AG09319 (cell line): Measurements from ENCODE around the gene KCNK4.

ENCODE experiments used
- DNase-seq: peaks from one replicate; pipeline ENCODE4 v3.0.0-alpha.2; 2010; ENCODE audit warnings: low read depth; ENCODE audit errors: extremely low read depth
- TF ChIP-seq, protein P1 (sequence below): IDR thresholded peaks from 2 replicates; pipeline ENCODE4 v1.5.1; 2011; ENCODE audit warnings: low read depth, mild to moderate bottlenecking, inconsistent platforms, low read length, moderate library complexity

KCNK4 gene

DNA sequence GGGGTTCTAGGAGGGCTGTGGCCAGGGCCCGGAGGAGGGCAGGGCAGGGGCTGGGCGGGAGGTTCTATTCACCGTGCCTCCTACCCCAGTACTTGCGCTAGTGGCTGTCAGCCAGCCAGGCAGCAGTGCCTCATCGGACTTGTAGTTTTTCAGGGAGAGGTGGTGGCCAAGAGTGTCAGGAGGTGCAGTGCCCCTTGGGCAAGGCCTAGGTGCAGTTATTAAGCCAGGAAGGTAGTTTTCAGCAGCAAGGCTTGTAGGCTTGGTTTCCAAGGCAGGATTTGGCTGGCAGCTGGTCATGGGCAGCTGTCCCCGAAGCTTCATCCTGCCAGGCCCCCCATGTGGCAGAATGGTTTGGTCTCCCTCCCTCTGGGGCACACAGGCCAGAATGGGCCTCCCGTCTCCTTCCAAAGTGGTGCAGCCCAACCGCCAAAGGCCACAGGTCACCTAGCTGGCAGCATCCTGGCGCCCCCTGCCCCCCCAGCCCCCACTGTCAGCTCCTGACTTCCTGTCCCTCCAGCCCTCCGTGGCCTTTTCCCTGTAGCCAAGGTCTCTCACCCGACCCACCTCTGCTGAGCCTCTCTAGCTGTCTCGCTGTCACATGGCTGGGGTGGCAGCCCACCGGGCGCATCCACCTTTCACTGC, 57.4 kb downstream of the KCNK4 start:
- TF ChIP-seq, protein P1, sequence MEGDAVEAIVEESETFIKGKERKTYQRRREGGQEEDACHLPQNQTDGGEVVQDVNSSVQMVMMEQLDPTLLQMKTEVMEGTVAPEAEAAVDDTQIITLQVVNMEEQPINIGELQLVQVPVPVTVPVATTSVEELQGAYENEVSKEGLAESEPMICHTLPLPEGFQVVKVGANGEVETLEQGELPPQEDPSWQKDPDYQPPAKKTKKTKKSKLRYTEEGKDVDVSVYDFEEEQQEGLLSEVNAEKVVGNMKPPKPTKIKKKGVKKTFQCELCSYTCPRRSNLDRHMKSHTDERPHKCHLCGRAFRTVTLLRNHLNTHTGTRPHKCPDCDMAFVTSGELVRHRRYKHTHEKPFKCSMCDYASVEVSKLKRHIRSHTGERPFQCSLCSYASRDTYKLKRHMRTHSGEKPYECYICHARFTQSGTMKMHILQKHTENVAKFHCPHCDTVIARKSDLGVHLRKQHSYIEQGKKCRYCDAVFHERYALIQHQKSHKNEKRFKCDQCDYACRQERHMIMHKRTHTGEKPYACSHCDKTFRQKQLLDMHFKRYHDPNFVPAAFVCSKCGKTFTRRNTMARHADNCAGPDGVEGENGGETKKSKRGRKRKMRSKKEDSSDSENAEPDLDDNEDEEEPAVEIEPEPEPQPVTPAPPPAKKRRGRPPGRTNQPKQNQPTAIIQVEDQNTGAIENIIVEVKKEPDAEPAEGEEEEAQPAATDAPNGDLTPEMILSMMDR: no peak
- no peak for DNase-seq

DNA sequence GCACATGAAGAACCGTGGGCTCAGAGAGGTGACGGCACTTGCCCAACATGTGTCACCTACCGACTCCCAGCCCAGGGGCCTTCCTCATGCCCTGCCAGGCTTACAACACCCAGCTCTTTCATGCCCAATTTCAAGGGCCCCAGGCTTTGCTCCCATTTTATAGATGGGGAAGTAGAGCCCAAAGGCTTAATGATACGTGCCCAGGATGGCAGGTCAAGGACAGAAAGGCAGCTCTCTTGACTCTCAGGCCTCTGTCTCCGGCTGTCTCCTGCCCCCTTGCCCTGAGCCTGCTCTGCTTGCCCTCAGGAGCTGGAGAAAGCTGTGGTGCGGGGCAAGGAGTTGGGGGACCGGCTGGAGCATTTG, 57.9 kb downstream of the KCNK4 start:
- DNase-seq: no peak
- TF ChIP-seq, protein P1: no peak

DNA sequence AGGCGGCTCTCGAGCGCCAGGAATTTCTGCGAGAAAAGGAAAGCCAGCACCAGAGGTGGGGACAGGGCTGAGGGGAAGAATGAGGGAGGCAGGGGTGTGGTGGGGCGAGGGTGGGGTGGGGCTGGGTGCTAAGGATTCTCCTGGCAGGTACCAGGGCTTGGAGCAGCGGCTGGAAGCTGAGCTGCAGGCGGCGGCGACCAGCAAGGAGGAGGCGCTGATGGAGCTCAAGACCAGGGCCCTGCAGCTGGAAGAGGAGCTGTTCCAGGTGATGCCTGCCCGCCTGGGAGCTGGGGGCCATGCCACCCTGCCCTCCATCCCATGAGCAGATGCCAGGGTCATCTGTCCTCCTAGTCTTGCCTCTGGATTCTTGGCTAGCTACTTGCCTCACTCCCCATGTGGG, 58.3 kb downstream of the KCNK4 start:
- TF ChIP-seq, protein P1: no peak
- DNase-seq: no peak
